Measurements from ENCODE around the gene WWOX. TPM values are rescaled to one million over a fixed set of nuclear protein-coding genes. Genes with fewer than 3 reads are reported as not detected.

The WWOX gene
- total and polyA plus RNA-seq, 2 of the 13 experiments (the other 11 are each of a cell fraction or from before 2014, with no cell fraction given) = 9.1 to 37.4 TPM

- no peak for TF ChIP-seq SIN3B (IDR thresholded peaks at IDR 0.05; ENCODE audit: low read length)
- TF ChIP-seq TSC22D2 (CRISPR knock-in tag; IDR thresholded peaks at IDR 0.05; ENCODE audit: borderline replicate concordance) = no peak
- TF ChIP-seq KLF15 (CRISPR knock-in tag; IDR thresholded peaks at IDR 0.05; ENCODE audit: borderline replicate concordance) = no peak
- TF ChIP-seq, protein P1, sequence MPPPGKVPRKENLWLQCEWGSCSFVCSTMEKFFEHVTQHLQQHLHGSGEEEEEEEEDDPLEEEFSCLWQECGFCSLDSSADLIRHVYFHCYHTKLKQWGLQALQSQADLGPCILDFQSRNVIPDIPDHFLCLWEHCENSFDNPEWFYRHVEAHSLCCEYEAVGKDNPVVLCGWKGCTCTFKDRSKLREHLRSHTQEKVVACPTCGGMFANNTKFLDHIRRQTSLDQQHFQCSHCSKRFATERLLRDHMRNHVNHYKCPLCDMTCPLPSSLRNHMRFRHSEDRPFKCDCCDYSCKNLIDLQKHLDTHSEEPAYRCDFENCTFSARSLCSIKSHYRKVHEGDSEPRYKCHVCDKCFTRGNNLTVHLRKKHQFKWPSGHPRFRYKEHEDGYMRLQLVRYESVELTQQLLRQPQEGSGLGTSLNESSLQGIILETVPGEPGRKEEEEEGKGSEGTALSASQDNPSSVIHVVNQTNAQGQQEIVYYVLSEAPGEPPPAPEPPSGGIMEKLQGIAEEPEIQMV (CRISPR knock-in tag; IDR thresholded peaks at IDR 0.05; ENCODE audit: low read depth) = peak; percentile 8
- TF ChIP-seq, protein P2, sequence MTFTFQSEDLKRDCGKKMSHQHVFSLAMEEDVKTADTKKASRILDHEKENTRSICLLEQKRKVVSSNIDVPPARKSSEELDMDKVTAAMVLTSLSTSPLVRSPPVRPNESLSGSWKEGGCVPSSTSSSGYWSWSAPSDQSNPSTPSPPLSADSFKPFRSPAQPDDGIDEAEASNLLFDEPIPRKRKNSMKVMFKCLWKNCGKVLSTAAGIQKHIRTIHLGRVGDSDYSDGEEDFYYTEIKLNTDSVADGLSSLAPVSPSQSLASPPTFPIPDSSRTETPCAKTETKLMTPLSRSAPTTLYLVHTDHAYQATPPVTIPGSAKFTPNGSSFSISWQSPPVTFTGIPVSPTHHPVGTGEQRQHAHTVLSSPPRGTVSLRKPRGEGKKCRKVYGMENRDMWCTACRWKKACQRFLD (CRISPR knock-in tag; IDR thresholded peaks at IDR 0.05; ENCODE audit: borderline replicate concordance) = no peak
- TF ChIP-seq ZNF891 (CRISPR knock-in tag; IDR thresholded peaks at IDR 0.05) = peak; percentile 45; the same call in 1 of the 2 replicates
- TF ChIP-seq, protein P3, sequence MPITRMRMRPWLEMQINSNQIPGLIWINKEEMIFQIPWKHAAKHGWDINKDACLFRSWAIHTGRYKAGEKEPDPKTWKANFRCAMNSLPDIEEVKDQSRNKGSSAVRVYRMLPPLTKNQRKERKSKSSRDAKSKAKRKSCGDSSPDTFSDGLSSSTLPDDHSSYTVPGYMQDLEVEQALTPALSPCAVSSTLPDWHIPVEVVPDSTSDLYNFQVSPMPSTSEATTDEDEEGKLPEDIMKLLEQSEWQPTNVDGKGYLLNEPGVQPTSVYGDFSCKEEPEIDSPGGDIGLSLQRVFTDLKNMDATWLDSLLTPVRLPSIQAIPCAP (CRISPR knock-in tag; IDR thresholded peaks at IDR 0.05; ENCODE audit: low read depth) = 0 out of 2 replicates have a peak, but pooled peaks have one; percentile 57
- TF ChIP-seq ZFP36L1 (CRISPR knock-in tag; IDR thresholded peaks at IDR 0.05) = no peak
- 0 out of 2 replicates have a peak, but pooled peaks have one; percentile 25 for TF ChIP-seq ZNF142 (CRISPR knock-in tag; IDR thresholded peaks at IDR 0.05)
- TF ChIP-seq TOPORS (CRISPR knock-in tag; IDR thresholded peaks at IDR 0.05) = no peak
- TF ChIP-seq HOXA5 (CRISPR knock-in tag; IDR thresholded peaks at IDR 0.05) = no peak
- no peak for TF ChIP-seq ZNF550 (CRISPR knock-in tag; IDR thresholded peaks at IDR 0.05; ENCODE audit: borderline replicate concordance)
- TF ChIP-seq ZNF326 (CRISPR knock-in tag; IDR thresholded peaks at IDR 0.05; ENCODE audit: borderline replicate concordance) = no peak
- TF ChIP-seq ZNF563 (CRISPR knock-in tag; IDR thresholded peaks at IDR 0.05) = no peak
- no peak for TF ChIP-seq MYNN (CRISPR knock-in tag; IDR thresholded peaks at IDR 0.05; ENCODE audit: low read depth)
- TF ChIP-seq BHLHE40 (IDR thresholded peaks at IDR 0.05; ENCODE audit: low read length) = no peak
- TF ChIP-seq, protein P4, sequence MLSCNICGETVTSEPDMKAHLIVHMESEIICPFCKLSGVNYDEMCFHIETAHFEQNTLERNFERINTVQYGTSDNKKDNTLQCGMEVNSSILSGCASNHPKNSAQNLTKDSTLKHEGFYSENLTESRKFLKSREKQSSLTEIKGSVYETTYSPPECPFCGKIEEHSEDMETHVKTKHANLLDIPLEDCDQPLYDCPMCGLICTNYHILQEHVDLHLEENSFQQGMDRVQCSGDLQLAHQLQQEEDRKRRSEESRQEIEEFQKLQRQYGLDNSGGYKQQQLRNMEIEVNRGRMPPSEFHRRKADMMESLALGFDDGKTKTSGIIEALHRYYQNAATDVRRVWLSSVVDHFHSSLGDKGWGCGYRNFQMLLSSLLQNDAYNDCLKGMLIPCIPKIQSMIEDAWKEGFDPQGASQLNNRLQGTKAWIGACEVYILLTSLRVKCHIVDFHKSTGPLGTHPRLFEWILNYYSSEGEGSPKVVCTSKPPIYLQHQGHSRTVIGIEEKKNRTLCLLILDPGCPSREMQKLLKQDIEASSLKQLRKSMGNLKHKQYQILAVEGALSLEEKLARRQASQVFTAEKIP (CRISPR knock-in tag; IDR thresholded peaks at IDR 0.05; ENCODE audit: borderline replicate concordance) = no peak
Observed at GRCh38 chr16:78505544-78506366, 406.3 kb downstream of the WWOX start (continued).
